Gastroesophageal sphincter (tissue), 3 donors: Measurements from ENCODE around the gene CHN1.

Experiments used
- CTCF ChIP-seq, 4 experiments: fragments of 200-600 bp in 2 of 4; fragments of 450-650 bp in 2 of 4; sonication (generic) in 1 of 4; IDR thresholded peaks; one replicate each; pipeline ENCODE4 v1.5.1; 2017 to 2019; ENCODE audit warnings: antibody characterized with exemption in 4 of 4, mild to moderate bottlenecking in 2 of 4, moderate library complexity in 2 of 4
- POLR2A ChIP-seq, 2 donors: fragments of 450-650 bp; IDR thresholded peaks; one replicate each; pipeline ENCODE4 v1.6.1; 2017; ENCODE audit warnings: antibody characterized with exemption in 2 of 2, mild to moderate bottlenecking in 2 of 2, moderate library complexity in 1 of 2

DNA sequence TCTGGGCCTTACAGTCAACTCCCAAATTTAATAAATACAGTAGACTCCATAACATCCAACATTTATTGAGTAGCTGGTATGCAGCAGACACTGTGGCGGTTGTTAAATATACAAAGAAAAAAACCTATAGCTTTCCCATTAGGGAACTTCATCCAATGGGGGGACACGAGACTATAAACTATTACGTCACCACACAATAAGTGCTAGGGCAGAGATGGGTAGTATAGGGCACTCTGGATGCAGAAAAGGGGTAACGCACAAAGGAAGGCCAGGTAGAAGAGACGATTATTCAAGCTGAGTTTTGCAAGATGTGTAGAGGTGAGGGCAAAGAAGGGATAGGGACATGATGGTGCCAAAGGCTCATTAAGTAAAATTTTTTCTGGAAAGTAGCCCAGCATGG lies 10.8 kb downstream of the CHN1 start:
- TF ChIP-seq CTCF (IDR thresholded peaks at IDR 0.05) (no peak), POLR2A (IDR thresholded peaks at IDR 0.05) (no peak)
